HG03045 (cell line): ENCODE results near the gene ZNF668.

Source experiments
- ATAC-seq: cut with Tn5 transposase; IDR thresholded peaks from one replicate; pipeline ENCODE4 v1.9.1; 2021; ENCODE audit warnings: mild to moderate bottlenecking, moderate library complexity; ENCODE audit not compliant: unreplicated experiment

Gene ZNF668

GRCh38 chr16:31081428-31082351 lies 7.7 kb upstream of the ZNF668 start:
- ATAC-seq: no peak

- no peak for ATAC-seq
Measured at GRCh38 chr16:31080756-31081419, 6.8 kb upstream of the ZNF668 start.

- no peak for ATAC-seq
Measured at GRCh38 chr16:31080035-31080629, 6.1 kb upstream of the ZNF668 start.

GRCh38 chr16:31079342-31079944 lies 5.4 kb upstream of the ZNF668 start:
- no peak for ATAC-seq

- ATAC-seq: no peak
Measured at GRCh38 chr16:31078597-31079341, 4.7 kb upstream of the ZNF668 start.

GRCh38 chr16:31077592-31078396 lies 3.8 kb upstream of the ZNF668 start:
- no peak for ATAC-seq

- no peak for ATAC-seq
Measured at GRCh38 chr16:31077024-31077423, 3.0 kb upstream of the ZNF668 start.

- ATAC-seq: no peak
Measured at GRCh38 chr16:31076319-31076718, 2.3 kb upstream of the ZNF668 start.

GRCh38 chr16:31074814-31075183 lies 759 bp upstream of the ZNF668 start:
- ATAC-seq: no peak

- ATAC-seq: peak; percentile 59
Measured at GRCh38 chr16:31073142-31073969, 684 bp downstream of the ZNF668 start.

GRCh38 chr16:31072540-31073141 lies 1.4 kb downstream of the ZNF668 start:
- peak; percentile 0 for ATAC-seq

GRCh38 chr16:31071861-31072260 lies 2.2 kb downstream of the ZNF668 start:
- ATAC-seq: no peak

GRCh38 chr16:31067342-31067741 lies 6.7 kb downstream of the ZNF668 start:
- no peak for ATAC-seq

- no peak for ATAC-seq
Measured at GRCh38 chr16:31064882-31065461, 9.1 kb downstream of the ZNF668 start.

GRCh38 chr16:31063843-31064611 lies 10.0 kb downstream of the ZNF668 start:
- ATAC-seq: no peak

GRCh38 chr16:31063495-31063842 lies 10.6 kb downstream of the ZNF668 start:
- ATAC-seq: no peak

GRCh38 chr16:31061813-31062440 lies 12.1 kb downstream of the ZNF668 start:
- ATAC-seq: no peak
